Measurements from ENCODE around the gene TSPAN18. TPM values are rescaled to one million over a fixed set of nuclear protein-coding genes. Genes with fewer than 3 reads are reported as not detected.

The TSPAN18 gene
- total RNA-seq, 1 donor from 2014 or later, result 52.8 TPM

- Mint-ChIP-seq H3K27ac (peak overlapping the region; percentile 29), H3K4me1 (ENCODE audit: unreplicated experiment) (peaks cover 51% of the 10 kb centered on the region), H3K36me3 (no peaks in the 10 kb centered on the region), H3K27me3 (peaks cover 24% of the 10 kb centered on the region), H3K9me3 (no peaks in the 10 kb centered on the region), H3K4me3 (peak overlapping the region; percentile 85)
- no peak for TF ChIP-seq CTCF (conservative IDR thresholded peaks at IDR 0.05)
- no peak for DNase-seq (ENCODE audit: extremely low spot score, unreplicated experiment)
Observed at GRCh38 chr11:44728491-44728910, 1.7 kb downstream of the TSPAN18 start.

GRCh38 chr11:44729063-44729462 lies 2.3 kb downstream of the TSPAN18 start:
- DNase-seq (ENCODE audit: extremely low spot score, unreplicated experiment), result no peak
- Mint-ChIP-seq H3K27me3 (peaks cover 24% of the 10 kb centered on the region), H3K4me1 (ENCODE audit: unreplicated experiment) (peaks cover 54% of the 10 kb centered on the region), H3K27ac (peak overlapping the region; percentile 29), H3K4me3 (peak overlapping the region; percentile 85), H3K9me3 (no peaks in the 10 kb centered on the region), H3K36me3 (no peaks in the 10 kb centered on the region)
- no peak for TF ChIP-seq CTCF (conservative IDR thresholded peaks at IDR 0.05)

- no peak for DNase-seq (ENCODE audit: extremely low spot score, unreplicated experiment)
- Mint-ChIP-seq H3K4me3 (peak overlapping the region; percentile 85), H3K9me3 (no peaks in the 10 kb centered on the region), H3K27me3 (peaks cover 24% of the 10 kb centered on the region), H3K36me3 (no peaks in the 10 kb centered on the region), H3K27ac (peak overlapping the region; percentile 9), H3K4me1 (ENCODE audit: unreplicated experiment) (peaks cover 58% of the 10 kb centered on the region)
- no peak for TF ChIP-seq CTCF (conservative IDR thresholded peaks at IDR 0.05)
Observed at GRCh38 chr11:44729713-44730112, 3.0 kb downstream of the TSPAN18 start.

- Mint-ChIP-seq H3K27me3 (peaks cover 21% of the 10 kb centered on the region), H3K4me1 (ENCODE audit: unreplicated experiment) (peaks cover 55% of the 10 kb centered on the region), H3K4me3 (peak overlapping the region; percentile 19), H3K36me3 (no peaks in the 10 kb centered on the region), H3K9me3 (no peaks in the 10 kb centered on the region), H3K27ac (no peak overlapping the region)
- no peak for DNase-seq (ENCODE audit: extremely low spot score, unreplicated experiment)
- TF ChIP-seq CTCF (conservative IDR thresholded peaks at IDR 0.05), result no peak
Observed at GRCh38 chr11:44730775-44731174, 4.0 kb downstream of the TSPAN18 start.

- TF ChIP-seq CTCF (conservative IDR thresholded peaks at IDR 0.05), result no peak
- peaks cover 52% of the 10 kb centered on the region for H3K4me1 Mint-ChIP-seq (ENCODE audit: unreplicated experiment)
- peaks cover 16% of the 10 kb centered on the region for H3K27me3 Mint-ChIP-seq
- peak overlapping the region; percentile 10 for H3K4me3 Mint-ChIP-seq
- no peaks in the 10 kb centered on the region for H3K9me3 Mint-ChIP-seq
- H3K27ac Mint-ChIP-seq, result no peak overlapping the region
- DNase-seq (ENCODE audit: extremely low spot score, unreplicated experiment), result no peak
- H3K36me3 Mint-ChIP-seq, result peaks cover 2% of the 10 kb centered on the region
Observed at GRCh38 chr11:44731685-44732430, 5.1 kb downstream of the TSPAN18 start.

All from type B pancreatic cell (in vitro differentiated cells).